ENCODE results near the gene GRM8.

Gene GRM8

DNA sequence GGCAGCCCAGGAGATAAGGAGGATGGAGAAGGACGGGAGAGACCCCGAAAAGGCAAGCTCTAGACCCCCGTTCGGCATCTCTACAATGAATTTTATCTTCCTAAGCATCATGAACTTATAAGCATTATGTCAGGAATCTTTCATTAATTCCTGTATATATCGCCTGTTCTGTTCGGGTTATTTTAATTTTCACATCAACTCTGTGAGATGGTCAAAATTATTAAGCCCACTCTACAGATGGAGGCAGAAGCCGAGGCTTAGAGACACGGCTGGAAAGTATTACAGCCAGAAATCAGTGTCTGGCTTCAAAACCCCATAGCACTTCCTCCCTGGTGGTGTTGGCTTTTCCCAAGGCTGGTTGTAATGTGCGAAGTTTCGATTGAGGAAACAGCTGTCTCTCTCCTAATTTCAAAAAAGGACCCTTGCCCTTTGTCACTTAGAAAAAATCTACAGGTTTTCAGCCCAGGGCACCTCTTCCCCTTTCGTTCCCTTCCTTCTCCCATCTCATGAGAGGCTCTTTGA lies 1.5 kb upstream of the GRM8 start:
- no peak for ATAC-seq
- TF ChIP-seq PATZ1 (CRISPR knock-in tag; IDR thresholded peaks at IDR 0.05; ENCODE audit: borderline replicate concordance) = no peak
- TF ChIP-seq TCF4 (CRISPR knock-in tag; IDR thresholded peaks at IDR 0.05; ENCODE audit: borderline replicate concordance) = no peak
- TF ChIP-seq, protein P1, sequence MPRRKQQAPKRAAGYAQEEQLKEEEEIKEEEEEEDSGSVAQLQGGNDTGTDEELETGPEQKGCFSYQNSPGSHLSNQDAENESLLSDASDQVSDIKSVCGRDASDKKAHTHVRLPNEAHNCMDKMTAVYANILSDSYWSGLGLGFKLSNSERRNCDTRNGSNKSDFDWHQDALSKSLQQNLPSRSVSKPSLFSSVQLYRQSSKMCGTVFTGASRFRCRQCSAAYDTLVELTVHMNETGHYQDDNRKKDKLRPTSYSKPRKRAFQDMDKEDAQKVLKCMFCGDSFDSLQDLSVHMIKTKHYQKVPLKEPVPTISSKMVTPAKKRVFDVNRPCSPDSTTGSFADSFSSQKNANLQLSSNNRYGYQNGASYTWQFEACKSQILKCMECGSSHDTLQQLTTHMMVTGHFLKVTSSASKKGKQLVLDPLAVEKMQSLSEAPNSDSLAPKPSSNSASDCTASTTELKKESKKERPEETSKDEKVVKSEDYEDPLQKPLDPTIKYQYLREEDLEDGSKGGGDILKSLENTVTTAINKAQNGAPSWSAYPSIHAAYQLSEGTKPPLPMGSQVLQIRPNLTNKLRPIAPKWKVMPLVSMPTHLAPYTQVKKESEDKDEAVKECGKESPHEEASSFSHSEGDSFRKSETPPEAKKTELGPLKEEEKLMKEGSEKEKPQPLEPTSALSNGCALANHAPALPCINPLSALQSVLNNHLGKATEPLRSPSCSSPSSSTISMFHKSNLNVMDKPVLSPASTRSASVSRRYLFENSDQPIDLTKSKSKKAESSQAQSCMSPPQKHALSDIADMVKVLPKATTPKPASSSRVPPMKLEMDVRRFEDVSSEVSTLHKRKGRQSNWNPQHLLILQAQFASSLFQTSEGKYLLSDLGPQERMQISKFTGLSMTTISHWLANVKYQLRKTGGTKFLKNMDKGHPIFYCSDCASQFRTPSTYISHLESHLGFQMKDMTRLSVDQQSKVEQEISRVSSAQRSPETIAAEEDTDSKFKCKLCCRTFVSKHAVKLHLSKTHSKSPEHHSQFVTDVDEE (CRISPR knock-in tag; IDR thresholded peaks at IDR 0.05) = no peak
- TF ChIP-seq ZNF8 (CRISPR knock-in tag; IDR thresholded peaks at IDR 0.05) = no peak

GRCh38 chr7:127253281-127254162 lies 781 bp upstream of the GRM8 start:
- ATAC-seq = peak; percentile 94
- no peak for TF ChIP-seq BACH2 (CRISPR knock-in tag; IDR thresholded peaks at IDR 0.05; ENCODE audit: borderline replicate concordance)
- TF ChIP-seq OSR1 (CRISPR knock-in tag; IDR thresholded peaks at IDR 0.05) = no peak
- TF ChIP-seq, protein P2, sequence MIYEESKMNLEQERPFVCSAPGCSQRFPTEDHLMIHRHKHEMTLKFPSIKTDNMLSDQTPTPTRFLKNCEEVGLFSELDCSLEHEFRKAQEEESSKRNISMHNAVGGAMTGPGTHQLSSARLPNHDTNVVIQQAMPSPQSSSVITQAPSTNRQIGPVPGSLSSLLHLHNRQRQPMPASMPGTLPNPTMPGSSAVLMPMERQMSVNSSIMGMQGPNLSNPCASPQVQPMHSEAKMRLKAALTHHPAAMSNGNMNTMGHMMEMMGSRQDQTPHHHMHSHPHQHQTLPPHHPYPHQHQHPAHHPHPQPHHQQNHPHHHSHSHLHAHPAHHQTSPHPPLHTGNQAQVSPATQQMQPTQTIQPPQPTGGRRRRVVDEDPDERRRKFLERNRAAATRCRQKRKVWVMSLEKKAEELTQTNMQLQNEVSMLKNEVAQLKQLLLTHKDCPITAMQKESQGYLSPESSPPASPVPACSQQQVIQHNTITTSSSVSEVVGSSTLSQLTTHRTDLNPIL (CRISPR knock-in tag; IDR thresholded peaks at IDR 0.05; ENCODE audit: low read depth) = no peak
- TF ChIP-seq TCF4 (CRISPR knock-in tag; IDR thresholded peaks at IDR 0.05; ENCODE audit: borderline replicate concordance) = no peak
- no peak for TF ChIP-seq SNAI2 (CRISPR knock-in tag; IDR thresholded peaks at IDR 0.05)
- no peak for TF ChIP-seq PATZ1 (CRISPR knock-in tag; IDR thresholded peaks at IDR 0.05; ENCODE audit: borderline replicate concordance)
- peak; percentile 46; the same call in 1 of the 2 replicates for TF ChIP-seq CSDC2 (CRISPR knock-in tag; IDR thresholded peaks at IDR 0.05)
- TF ChIP-seq ZNF8 (CRISPR knock-in tag; IDR thresholded peaks at IDR 0.05) = no peak

- ATAC-seq = no peak
- TF ChIP-seq ZNF70 (CRISPR knock-in tag; IDR thresholded peaks at IDR 0.05) (no peak), TCF4 (CRISPR knock-in tag; IDR thresholded peaks at IDR 0.05; ENCODE audit: borderline replicate concordance) (no peak), ISL1 (CRISPR knock-in tag; IDR thresholded peaks at IDR 0.05) (no peak), PATZ1 (CRISPR knock-in tag; IDR thresholded peaks at IDR 0.05; ENCODE audit: borderline replicate concordance) (no peak), BACH2 (CRISPR knock-in tag; IDR thresholded peaks at IDR 0.05; ENCODE audit: borderline replicate concordance) (no peak), SNAI2 (CRISPR knock-in tag; IDR thresholded peaks at IDR 0.05) (no peak), ZFP30 (CRISPR knock-in tag; IDR thresholded peaks at IDR 0.05) (no peak), ESRRG (CRISPR knock-in tag; IDR thresholded peaks at IDR 0.05) (no peak), ZNF8 (CRISPR knock-in tag; IDR thresholded peaks at IDR 0.05) (no peak)
- TF ChIP-seq, protein P3, sequence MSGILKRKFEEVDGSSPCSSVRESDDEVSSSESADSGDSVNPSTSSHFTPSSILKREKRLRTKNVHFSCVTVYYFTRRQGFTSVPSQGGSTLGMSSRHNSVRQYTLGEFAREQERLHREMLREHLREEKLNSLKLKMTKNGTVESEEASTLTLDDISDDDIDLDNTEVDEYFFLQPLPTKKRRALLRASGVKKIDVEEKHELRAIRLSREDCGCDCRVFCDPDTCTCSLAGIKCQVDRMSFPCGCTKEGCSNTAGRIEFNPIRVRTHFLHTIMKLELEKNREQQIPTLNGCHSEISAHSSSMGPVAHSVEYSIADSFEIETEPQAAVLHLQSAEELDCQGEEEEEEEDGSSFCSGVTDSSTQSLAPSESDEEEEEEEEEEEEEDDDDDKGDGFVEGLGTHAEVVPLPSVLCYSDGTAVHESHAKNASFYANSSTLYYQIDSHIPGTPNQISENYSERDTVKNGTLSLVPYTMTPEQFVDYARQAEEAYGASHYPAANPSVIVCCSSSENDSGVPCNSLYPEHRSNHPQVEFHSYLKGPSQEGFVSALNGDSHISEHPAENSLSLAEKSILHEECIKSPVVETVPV (CRISPR knock-in tag; IDR thresholded peaks at IDR 0.05) = no peak
These were observed 396 bp downstream of the GRM8 start for GRCh38 chr7:127252377-127252713.
